Fibroblast of lung (primary cell): ENCODE data around the gene TSPAN3. TPM values are rescaled to one million over a fixed set of nuclear protein-coding genes. Genes with fewer than 3 reads are reported as not detected.

ENCODE experiments used
- DNase-seq, 2 donors: peaks; one replicate each; pipeline versions ENCODE4 v3.0.0 to v3.0.0-alpha.2; 2010; ENCODE audit warnings: low read depth in 2 of 2
- H2AFZ ChIP-seq: 2 replicates; pipeline ENCODE4 v1.5.1; 2012; ENCODE audit warnings: low read length, control low read depth, inconsistent platforms
- H3K27ac ChIP-seq: 2 replicates; pipeline ENCODE4 v1.5.1; 2011; ENCODE audit warnings: low read length, control low read depth; ENCODE audit not compliant: insufficient read depth
- H3K27me3 ChIP-seq: 2 replicates; pipeline ENCODE4 v1.5.1; 2011; ENCODE audit warnings: mild to moderate bottlenecking, low read length; ENCODE audit not compliant: control insufficient read depth, insufficient read depth
- H3K36me3 ChIP-seq: 2 replicates; pipeline ENCODE4 v1.5.1; 2011; ENCODE audit warnings: low read length; ENCODE audit not compliant: control insufficient read depth, insufficient read depth
- H3K4me1 ChIP-seq: 2 replicates; pipeline ENCODE4 v1.5.1; 2011; ENCODE audit warnings: low read length; ENCODE audit not compliant: control insufficient read depth, insufficient read depth; ENCODE audit errors: extremely low read depth
- H3K4me2 ChIP-seq: 2 replicates; pipeline ENCODE4 v1.5.1; 2011; ENCODE audit warnings: low read length, control low read depth; ENCODE audit not compliant: insufficient read depth; ENCODE audit errors: extremely low read depth
- H3K4me3 ChIP-seq, 4 experiments: fragments of 200-600 bp in 1 of 4; sonication (generic) in 1 of 4; replicated peaks in 1 of 4; 2 replicates each; pipeline ENCODE4 v1.5.1; 2011 to 2016; ENCODE audit warnings: low read length in 4 of 4, low read depth in 3 of 4, mild to moderate bottlenecking in 3 of 4, control low read depth in 2 of 4, inconsistent platforms in 1 of 4, mixed read lengths in 1 of 4; ENCODE audit not compliant: insufficient read depth in 1 of 4; ENCODE audit errors: control extremely low read depth in 1 of 4
- H3K79me2 ChIP-seq: 2 replicates; pipeline ENCODE4 v1.5.1; 2012; ENCODE audit warnings: mild to moderate bottlenecking, low read length, inconsistent platforms; ENCODE audit not compliant: control insufficient read depth, insufficient read depth
- H3K9ac ChIP-seq: 2 replicates; pipeline ENCODE4 v1.5.1; 2011; ENCODE audit warnings: mild to moderate bottlenecking, low read length, control low read depth; ENCODE audit not compliant: insufficient read depth
- H3K9me3 ChIP-seq: 2 replicates; pipeline ENCODE4 v1.5.1; 2012; ENCODE audit warnings: low read depth, low read length; ENCODE audit not compliant: control insufficient read depth, insufficient read depth
- H4K20me1 ChIP-seq: 2 replicates; pipeline ENCODE4 v1.5.1; 2011; ENCODE audit warnings: low read length; ENCODE audit not compliant: control insufficient read depth, insufficient read depth; ENCODE audit errors: extremely low read depth
- CTCF ChIP-seq, 2 donors: IDR thresholded peaks in 1 of 2; conservative IDR thresholded peaks in 1 of 2; 1 replicate in 1 of 2; 2 replicates in 1 of 2; pipeline ENCODE4 v1.5.1; 2011 to 2012; ENCODE audit warnings: low read length in 2 of 2, control low read depth in 1 of 2, inconsistent platforms in 1 of 2, low read depth in 1 of 2, mild to moderate bottlenecking in 1 of 2
- EZH2 ChIP-seq: IDR thresholded peaks from 2 replicates; pipeline ENCODE4 v1.5.1; 2012; ENCODE audit warnings: low read length, control low read depth, mild to moderate bottlenecking; ENCODE audit errors: missing control alignments
- polyA plus RNA-seq, 2 donors: library from polyadenylated mRNA; depleted of rRNA in 1 of 2; stranded (reverse) in 1 of 2; unstranded in 1 of 2; fragments of >200 nt; gene quantifications; 2 replicates each; pipeline ENCODE4 v1.2.1, GENCODE V29; 2011 to 2012; ENCODE audit warnings: missing spikeins in 1 of 2
- total RNA-seq: library from RNA; depleted of rRNA; stranded (reverse); fragments of >200 nt; gene quantifications from 2 replicates; pipeline ENCODE4 v1.2.1, GENCODE V29; 2014

The TSPAN3 gene
- total and polyA plus RNA-seq, 2 donors (not counting 1 experiment from before 2014, with no cell fraction given): 225 to 472 TPM

GRCh38 chr15:77097921-77098320 lies 27.0 kb upstream of the TSPAN3 start:
- H3K4me3 ChIP-seq: no peak overlapping the region
- no peak overlapping the region for H3K4me2 ChIP-seq
- H3K4me1 ChIP-seq: no peaks in the 10 kb centered on the region
- H4K20me1 ChIP-seq: no peaks in the 10 kb centered on the region
- no peak overlapping the region for H2AFZ ChIP-seq
- H3K9ac ChIP-seq: no peak overlapping the region
- H3K36me3 ChIP-seq: no peaks in the 10 kb centered on the region
- H3K27ac ChIP-seq: no peak overlapping the region
- H3K27me3 ChIP-seq: no peaks in the 10 kb centered on the region
- DNase-seq: no peak
- no peaks in the 10 kb centered on the region for H3K79me2 ChIP-seq
- no peaks in the 10 kb centered on the region for H3K9me3 ChIP-seq
- no peak for TF ChIP-seq CTCF (conservative IDR thresholded peaks at IDR 0.05 in 1 of 2, IDR thresholded peaks at IDR 0.05 in 1 of 2; ENCODE audit: low read depth in 1 of 2, low read length in 2 of 2)
- TF ChIP-seq EZH2: no peak

- H3K27me3 ChIP-seq: no peaks in the 10 kb centered on the region
Observed at GRCh38 chr15:77097248-77097721, 26.4 kb upstream of the TSPAN3 start.

GRCh38 chr15:77096541-77096940 lies 25.6 kb upstream of the TSPAN3 start:
- H3K27me3 ChIP-seq: no peaks in the 10 kb centered on the region
- H4K20me1 ChIP-seq: no peaks in the 10 kb centered on the region
- DNase-seq: no peak
- H3K79me2 ChIP-seq: no peaks in the 10 kb centered on the region
- no peak overlapping the region for H3K4me3 ChIP-seq
- TF ChIP-seq CTCF (conservative IDR thresholded peaks at IDR 0.05 in 1 of 2, IDR thresholded peaks at IDR 0.05 in 1 of 2; ENCODE audit: low read depth in 1 of 2, low read length in 2 of 2) (no peak), EZH2 (no peak)
- no peak overlapping the region for H3K9ac ChIP-seq
- no peaks in the 10 kb centered on the region for H3K9me3 ChIP-seq
- no peaks in the 10 kb centered on the region for H3K4me1 ChIP-seq
- H3K4me2 ChIP-seq: no peak overlapping the region
- no peak overlapping the region for H3K27ac ChIP-seq
- no peak overlapping the region for H2AFZ ChIP-seq
- no peaks in the 10 kb centered on the region for H3K36me3 ChIP-seq

More at GRCh38 chr15:77097248-77097721, 26.4 kb upstream of the TSPAN3 start:
- Histone ChIP-seq H3K36me3 (no peaks in the 10 kb centered on the region), H3K4me2 (no peak overlapping the region), H2AFZ (no peak overlapping the region), H3K27ac (no peak overlapping the region), H3K4me3 (no peak overlapping the region), H3K9me3 (no peaks in the 10 kb centered on the region), H3K9ac (no peak overlapping the region), H3K4me1 (no peaks in the 10 kb centered on the region), H4K20me1 (no peaks in the 10 kb centered on the region), H3K79me2 (no peaks in the 10 kb centered on the region)
- no peak for TF ChIP-seq EZH2
- TF ChIP-seq CTCF (conservative IDR thresholded peaks at IDR 0.05 in 1 of 2, IDR thresholded peaks at IDR 0.05 in 1 of 2; ENCODE audit: low read depth in 1 of 2, low read length in 2 of 2): no peak
- DNase-seq: no peak
